ENCODE results near the gene ESPNL.

DNA sequence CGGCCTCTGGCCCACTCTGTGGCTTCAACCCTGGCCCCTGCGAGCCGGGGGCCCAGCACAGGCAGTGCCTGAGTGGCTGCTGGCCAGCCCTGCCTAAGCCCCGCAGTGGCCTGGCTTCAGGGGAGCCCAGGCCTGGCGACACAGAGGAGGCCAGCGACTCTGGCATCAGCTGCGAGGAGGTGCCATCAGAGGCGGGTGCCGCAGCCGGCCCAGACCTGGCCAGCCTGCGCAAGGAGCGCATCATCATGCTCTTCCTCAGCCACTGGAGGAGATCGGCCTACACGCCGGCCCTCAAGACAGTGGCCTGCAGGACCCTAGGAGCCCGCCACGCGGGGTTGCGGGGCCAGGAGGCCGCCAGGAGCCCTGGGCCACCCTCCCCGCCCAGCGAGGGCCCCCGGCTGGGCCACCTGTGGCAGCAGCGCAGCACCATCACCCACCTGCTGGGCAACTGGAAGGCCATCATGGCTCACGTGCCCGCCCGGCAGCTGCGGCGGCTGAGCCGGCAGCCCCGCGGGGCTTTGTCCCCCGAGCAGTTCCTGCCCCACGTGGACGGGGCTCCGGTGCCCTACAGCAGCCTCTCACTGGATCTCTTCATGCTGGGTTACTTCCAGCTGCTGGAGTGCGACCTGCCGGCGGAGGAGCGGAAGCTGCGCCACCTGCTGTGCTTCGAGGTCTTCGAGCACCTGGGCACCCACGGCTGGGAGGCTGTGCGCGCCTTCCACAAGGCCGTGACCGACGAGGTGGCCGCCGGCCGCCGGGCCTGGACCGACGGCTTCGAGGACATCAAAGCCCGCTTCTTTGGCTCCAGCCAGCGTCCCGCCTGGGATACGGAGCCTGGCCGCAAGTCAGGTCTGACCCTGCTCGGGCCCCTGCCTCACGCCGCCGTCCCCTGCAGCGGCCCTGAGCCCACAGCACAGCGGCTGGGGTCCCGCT is 30.8 kb downstream of the ESPNL start:
- TF ChIP-seq, protein P1, sequence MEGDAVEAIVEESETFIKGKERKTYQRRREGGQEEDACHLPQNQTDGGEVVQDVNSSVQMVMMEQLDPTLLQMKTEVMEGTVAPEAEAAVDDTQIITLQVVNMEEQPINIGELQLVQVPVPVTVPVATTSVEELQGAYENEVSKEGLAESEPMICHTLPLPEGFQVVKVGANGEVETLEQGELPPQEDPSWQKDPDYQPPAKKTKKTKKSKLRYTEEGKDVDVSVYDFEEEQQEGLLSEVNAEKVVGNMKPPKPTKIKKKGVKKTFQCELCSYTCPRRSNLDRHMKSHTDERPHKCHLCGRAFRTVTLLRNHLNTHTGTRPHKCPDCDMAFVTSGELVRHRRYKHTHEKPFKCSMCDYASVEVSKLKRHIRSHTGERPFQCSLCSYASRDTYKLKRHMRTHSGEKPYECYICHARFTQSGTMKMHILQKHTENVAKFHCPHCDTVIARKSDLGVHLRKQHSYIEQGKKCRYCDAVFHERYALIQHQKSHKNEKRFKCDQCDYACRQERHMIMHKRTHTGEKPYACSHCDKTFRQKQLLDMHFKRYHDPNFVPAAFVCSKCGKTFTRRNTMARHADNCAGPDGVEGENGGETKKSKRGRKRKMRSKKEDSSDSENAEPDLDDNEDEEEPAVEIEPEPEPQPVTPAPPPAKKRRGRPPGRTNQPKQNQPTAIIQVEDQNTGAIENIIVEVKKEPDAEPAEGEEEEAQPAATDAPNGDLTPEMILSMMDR (IDR thresholded peaks at IDR 0.05), result no peak
- TF ChIP-seq POLR2A (IDR thresholded peaks at IDR 0.05), result no peak

Data from lower leg skin (tissue), 3 donors.